OCI-LY1 (cell line): ENCODE results near the gene DROSHA.

Source experiments
- EZH2 ChIP-seq: fragments of 200-600 bp; sonication (generic), shearing (Covaris generic); IDR thresholded peaks from 2 replicates; pipeline ENCODE4 v1.8.0; 2017; ENCODE audit warnings: borderline replicate concordance, mixed run types, mild to moderate bottlenecking, antibody characterized with exemption, low read length, moderate library complexity, mixed read lengths
- TF ChIP-seq, protein P1 (sequence below): fragments of 200-600 bp; sonication (generic), shearing (Covaris generic); IDR thresholded peaks from 2 replicates; pipeline ENCODE4 v1.5.1; 2017; ENCODE audit warnings: mild to moderate bottlenecking, antibody characterized with exemption, low read length, moderate library complexity, mixed read lengths

DNA sequence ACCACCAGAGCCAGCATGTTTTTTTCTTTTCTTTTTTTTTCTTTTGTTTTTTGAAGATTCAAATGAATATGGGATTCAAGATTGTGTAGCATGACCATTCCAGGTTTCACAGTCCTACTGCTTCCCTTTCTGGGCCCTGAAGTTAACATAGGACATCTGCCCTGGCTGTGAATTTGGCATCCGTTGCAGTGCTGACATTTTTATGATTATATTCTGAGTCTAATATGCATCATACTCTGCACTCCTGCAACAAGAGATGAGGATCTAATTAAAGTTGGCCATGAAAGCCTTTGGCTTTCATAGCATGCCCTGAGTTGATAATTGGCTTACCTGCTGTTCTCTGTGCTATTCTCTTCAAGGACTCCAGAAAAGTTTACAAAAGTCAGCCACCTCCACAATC, 30.1 kb upstream of the DROSHA start:
- TF ChIP-seq, protein P1, sequence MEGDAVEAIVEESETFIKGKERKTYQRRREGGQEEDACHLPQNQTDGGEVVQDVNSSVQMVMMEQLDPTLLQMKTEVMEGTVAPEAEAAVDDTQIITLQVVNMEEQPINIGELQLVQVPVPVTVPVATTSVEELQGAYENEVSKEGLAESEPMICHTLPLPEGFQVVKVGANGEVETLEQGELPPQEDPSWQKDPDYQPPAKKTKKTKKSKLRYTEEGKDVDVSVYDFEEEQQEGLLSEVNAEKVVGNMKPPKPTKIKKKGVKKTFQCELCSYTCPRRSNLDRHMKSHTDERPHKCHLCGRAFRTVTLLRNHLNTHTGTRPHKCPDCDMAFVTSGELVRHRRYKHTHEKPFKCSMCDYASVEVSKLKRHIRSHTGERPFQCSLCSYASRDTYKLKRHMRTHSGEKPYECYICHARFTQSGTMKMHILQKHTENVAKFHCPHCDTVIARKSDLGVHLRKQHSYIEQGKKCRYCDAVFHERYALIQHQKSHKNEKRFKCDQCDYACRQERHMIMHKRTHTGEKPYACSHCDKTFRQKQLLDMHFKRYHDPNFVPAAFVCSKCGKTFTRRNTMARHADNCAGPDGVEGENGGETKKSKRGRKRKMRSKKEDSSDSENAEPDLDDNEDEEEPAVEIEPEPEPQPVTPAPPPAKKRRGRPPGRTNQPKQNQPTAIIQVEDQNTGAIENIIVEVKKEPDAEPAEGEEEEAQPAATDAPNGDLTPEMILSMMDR = no peak
- TF ChIP-seq EZH2 = no peak
